ENCODE data around the gene CLEC16A.

DNA sequence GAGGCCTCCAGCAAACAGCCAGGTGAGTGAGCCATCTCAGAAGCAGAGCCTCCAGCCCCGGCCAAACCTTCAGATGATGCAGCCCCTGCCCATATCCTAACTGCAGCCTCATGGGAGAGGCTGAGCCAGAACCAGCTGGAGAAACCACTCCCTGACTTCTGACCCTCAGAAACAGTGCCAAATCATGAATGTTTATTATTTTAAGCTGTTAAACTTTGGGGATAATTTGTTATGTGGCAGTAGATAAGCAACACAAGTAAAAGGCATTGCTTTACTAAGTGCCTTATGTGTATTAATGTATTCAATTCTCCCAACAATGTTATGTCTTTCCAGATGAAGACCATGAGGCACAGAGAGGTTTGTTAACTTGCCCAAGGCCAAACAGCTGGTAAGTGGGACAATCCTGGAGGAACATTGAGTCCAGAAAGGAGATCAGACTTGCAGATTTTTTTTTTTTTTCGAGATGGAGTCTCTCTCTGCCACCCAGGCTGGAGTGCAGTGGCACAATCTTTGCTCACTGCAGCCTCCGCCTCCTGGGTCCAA is 252.0 kb downstream of the CLEC16A start:
- TF ChIP-seq POLR2A (IDR thresholded peaks at IDR 0.05; ENCODE audit: low read length) (no peak), GATA1 (IDR thresholded peaks at IDR 0.05; ENCODE audit: low read depth, low read length) (no peak)
